GM18519 (cell line): Measurements from ENCODE around the gene VIL1.

Experiments used
- ATAC-seq: cut with Tn5 transposase; IDR thresholded peaks from one replicate; pipeline ENCODE4 v1.9.1; 2021; ENCODE audit warnings: mild to moderate bottlenecking, moderate library complexity; ENCODE audit not compliant: unreplicated experiment, low FRiP score

VIL1 gene

DNA sequence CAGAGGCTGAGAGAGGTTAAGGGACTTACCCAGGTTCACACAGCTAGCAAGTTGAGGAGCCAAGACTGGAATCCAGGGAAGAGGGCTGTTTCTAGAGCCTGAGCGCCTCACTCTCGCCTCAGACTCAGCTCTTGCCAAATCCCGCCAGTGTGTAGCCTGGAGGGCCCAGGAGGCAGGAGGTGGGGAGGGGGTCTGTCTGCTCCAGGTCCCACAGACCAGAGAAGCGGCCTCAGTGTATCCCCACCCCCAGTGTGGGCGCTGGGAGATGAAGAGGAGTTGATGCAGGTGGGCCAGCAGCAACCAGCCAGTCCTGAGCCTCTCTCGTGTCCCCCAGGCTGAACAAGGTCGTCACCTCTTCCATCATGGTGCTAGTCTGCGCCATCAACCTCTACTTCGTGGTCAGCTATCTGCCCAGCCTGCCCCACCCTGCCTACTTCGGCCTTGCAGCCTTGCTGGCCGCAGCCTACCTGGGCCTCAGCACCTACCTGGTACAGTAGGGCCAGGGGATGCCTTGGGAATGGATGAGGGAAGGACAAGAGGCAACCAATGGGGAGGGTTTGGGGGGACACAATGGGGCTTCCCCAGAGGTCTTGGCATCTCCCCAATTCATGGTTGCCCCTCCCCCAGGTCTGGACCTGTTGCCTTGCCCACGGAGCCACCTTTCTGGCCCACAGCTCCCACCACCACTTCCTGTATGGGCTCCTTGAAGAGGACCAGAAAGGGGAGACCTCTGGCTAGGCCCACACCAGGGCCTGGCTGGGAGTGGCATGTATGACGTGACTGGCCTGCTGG, 24.4 kb upstream of the VIL1 start:
- ATAC-seq: no peak

- ATAC-seq: no peak
Observed at GRCh38 chr2:218395090-218395444, 23.9 kb upstream of the VIL1 start.

GRCh38 chr2:218395456-218395825, 23.5 kb upstream of the VIL1 start:
- no peak for ATAC-seq

GRCh38 chr2:218395826-218396687, 22.9 kb upstream of the VIL1 start:
- ATAC-seq: peak; percentile 36

- ATAC-seq: no peak
Observed at GRCh38 chr2:218396688-218397462, 22.0 kb upstream of the VIL1 start.

- ATAC-seq: no peak
Observed at GRCh38 chr2:218397463-218397819, 21.5 kb upstream of the VIL1 start.

DNA sequence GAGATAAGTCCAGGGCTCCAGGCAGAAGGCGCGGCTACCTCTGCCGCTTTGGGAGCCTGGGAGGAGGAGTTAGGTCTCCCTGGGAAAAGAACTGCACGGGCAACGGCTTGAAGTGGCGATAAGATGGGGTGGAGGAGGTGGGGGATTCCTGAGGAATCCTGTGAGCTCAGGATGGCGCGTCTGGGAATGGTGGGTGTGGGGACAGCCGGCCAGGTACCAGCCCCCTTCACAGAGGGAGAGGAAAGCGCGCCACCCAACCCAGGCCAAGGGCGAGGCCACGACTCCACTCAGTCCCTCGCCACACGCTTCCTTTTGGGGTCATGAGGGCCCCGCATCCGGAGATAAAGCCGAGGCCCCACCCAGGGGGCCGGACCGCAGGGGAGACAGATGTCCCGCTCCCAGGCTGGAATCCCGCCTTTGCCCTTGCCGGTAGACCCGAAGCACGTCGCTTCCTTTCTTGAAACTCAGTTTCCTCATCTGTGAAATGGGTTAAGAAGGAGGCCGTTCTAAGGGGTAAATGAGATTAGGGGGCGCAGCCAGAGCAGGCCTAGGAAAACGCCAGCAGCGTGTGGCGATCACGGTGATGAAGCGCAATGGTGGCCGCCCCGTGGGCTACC, 21.0 kb upstream of the VIL1 start:
- ATAC-seq: no peak

GRCh38 chr2:218398437-218399390, 20.2 kb upstream of the VIL1 start:
- ATAC-seq: no peak

GRCh38 chr2:218399391-218400166, 19.3 kb upstream of the VIL1 start, which contains the start of gene CTDSP1:
Gene CTDSP1 (plus strand): TSS chr2:218399868. CDS start chr2:218400091, 223 bp downstream.
- ATAC-seq: peak; percentile 31

DNA sequence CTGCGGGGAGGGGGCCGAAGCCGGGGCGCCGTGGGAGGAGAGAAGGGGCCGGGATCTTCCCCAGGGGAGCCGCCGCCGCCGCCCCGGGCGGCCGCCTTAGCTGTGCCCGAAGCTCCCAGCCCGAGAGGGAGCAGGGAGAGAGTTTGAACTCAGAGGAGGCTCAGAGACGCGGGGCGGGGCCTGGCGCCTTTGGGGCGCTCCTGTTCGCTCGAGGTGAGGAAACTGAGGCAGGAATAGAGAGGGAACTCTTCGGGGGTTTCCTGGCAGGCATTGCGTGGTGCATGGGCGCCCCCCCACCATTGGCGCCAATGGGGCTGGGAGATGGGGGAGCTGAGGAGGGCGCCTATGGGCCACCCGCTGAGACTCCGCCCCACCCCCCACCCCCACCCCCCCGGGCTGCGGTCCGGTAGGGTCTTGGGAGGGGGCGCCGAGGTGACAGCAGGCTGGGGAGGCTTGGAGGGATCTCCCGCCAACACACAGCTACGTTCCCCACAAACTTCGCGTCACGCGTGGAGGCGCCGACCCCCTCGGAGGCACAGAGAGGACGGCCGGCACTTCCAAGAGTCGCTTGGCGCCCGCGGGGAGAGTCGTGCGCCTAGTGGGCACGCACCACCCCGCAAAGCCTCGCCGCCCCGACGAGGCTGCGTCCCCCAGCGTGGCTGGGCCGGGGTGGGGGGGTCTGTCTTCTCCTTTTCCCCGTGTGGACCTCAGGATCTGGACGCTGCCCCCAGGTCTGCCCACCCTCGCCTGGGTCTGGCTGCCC, 18.6 kb upstream of the VIL1 start:
- no peak for ATAC-seq

GRCh38 chr2:218400930-218401881, 17.7 kb upstream of the VIL1 start:
- ATAC-seq: no peak

- no peak for ATAC-seq
Observed at GRCh38 chr2:218401890-218402289, 17.0 kb upstream of the VIL1 start.

DNA sequence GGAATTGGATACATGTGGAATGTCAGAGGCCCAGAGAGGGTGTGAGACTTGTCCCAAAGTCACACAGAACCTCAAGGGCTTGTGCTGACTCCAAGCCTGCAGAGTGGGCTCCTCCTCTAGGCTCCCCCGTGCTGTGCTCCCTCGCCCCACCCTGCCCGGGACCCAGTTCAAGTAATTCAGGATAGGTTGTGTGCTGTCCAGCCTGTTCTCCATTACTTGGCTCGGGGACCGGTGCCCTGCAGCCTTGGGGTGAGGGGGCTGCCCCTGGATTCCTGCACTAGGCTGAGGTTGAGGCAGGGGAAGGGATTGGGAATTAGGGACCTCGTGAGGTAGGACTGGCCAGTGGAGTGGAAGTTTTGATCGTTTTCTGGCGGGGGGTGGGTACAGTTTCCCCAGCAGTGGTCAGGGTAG, 16.4 kb upstream of the VIL1 start:
- ATAC-seq: no peak

- ATAC-seq: no peak
Observed at GRCh38 chr2:218402911-218403411, 16.0 kb upstream of the VIL1 start.

GRCh38 chr2:218403810-218404209, 15.1 kb upstream of the VIL1 start:
- no peak for ATAC-seq

- ATAC-seq: no peak
Observed at GRCh38 chr2:218404351-218405085, 14.4 kb upstream of the VIL1 start.
